GM10248 (cell line): ENCODE measurements around the gene DCUN1D5.

Experiments used
- CTCF ChIA-PET: fragments of 300-600 bp; sonication (Branson Sonifier 250); formaldehyde crosslinking; extraction: SDS; loops from one replicate; lab custom pipeline; 2021; ENCODE audit warnings: antibody characterized with exemption; lab: Yijun Ruan, JAX
- POLR2A ChIA-PET: fragments of 350-650 bp; sonication (Branson Sonifier 250); formaldehyde crosslinking; extraction: SDS; loops from one replicate; lab custom pipeline; 2020; ENCODE audit warnings: antibody characterized with exemption; lab: Yijun Ruan, JAX
- DNase-seq: peaks from one replicate; pipeline ENCODE4 v3.0.0; 2012; ENCODE audit errors: extremely low spot score
- CTCF ChIP-seq: IDR thresholded peaks from 2 replicates; pipeline ENCODE4 v1.5.1; 2012; ENCODE audit warnings: mild to moderate bottlenecking, low read depth; ENCODE audit errors: extremely low read depth, missing control alignments, control extremely low read depth

Gene DCUN1D5

GRCh38 chr11:103085758-103086365 is 6.1 kb downstream of the DCUN1D5 start:
- no peak for DNase-seq
- ChIA-PET POLR2A (no interaction called here), CTCF (interaction anchor here (0.7 to 2.0 kb wide), 4 partner anchors 10 to 49 kb away, joined by 3 to 12 read pairs (median 5); partner anchors contain the start of gene DYNC2H1)
- no peak for TF ChIP-seq CTCF

- DNase-seq = no peak
- ChIA-PET CTCF (no interaction called here), POLR2A (no interaction called here)
- no peak for TF ChIP-seq CTCF
Measured at GRCh38 chr11:103079833-103080232, 12.1 kb downstream of the DCUN1D5 start.

GRCh38 chr11:103078710-103079109 is 13.2 kb downstream of the DCUN1D5 start:
- DNase-seq = no peak
- POLR2A ChIA-PET = no interaction called here
- no peak for TF ChIP-seq CTCF
- CTCF ChIA-PET = interaction anchor here (1.0 kb wide), 1 partner anchor 16 kb away, joined by 3 read pairs; no protein-coding TSS in a partner anchor

GRCh38 chr11:103077554-103077953 is 14.4 kb downstream of the DCUN1D5 start:
- CTCF ChIA-PET = interaction anchor here (0.7 kb wide), 1 partner anchor 12 kb away, joined by 3 read pairs; no protein-coding TSS in a partner anchor
- TF ChIP-seq CTCF = no peak
- no peak for DNase-seq
- POLR2A ChIA-PET = no interaction called here

GRCh38 chr11:103076361-103076760 is 15.6 kb downstream of the DCUN1D5 start:
- ChIA-PET CTCF (interaction anchor here (1.1 to 1.4 kb wide), 2 partner anchors 9 to 16 kb away, joined by 3 read pairs; no protein-coding TSS in a partner anchor), POLR2A (no interaction called here)
- DNase-seq = no peak
- TF ChIP-seq CTCF = no peak

GRCh38 chr11:103071008-103071407 is 21.0 kb downstream of the DCUN1D5 start:
- no peak for DNase-seq
- ChIA-PET POLR2A (no interaction called here), CTCF (interaction anchor here (1.3 kb wide), 1 partner anchor 10 kb away, joined by 4 read pairs; no protein-coding TSS in a partner anchor)
- no peak for TF ChIP-seq CTCF
